CD4-positive, alpha-beta T cell treated with Interferon alpha-2 for 1 hour (primary cell): ENCODE measurements around the gene TIMP2.

Source experiments
- DNase-seq, 2 donors: peaks; one replicate each; pipeline ENCODE4 v3.0.0-alpha.2; 2020 to 2022

Gene TIMP2

GRCh38 chr17:78831688-78832540, 93.3 kb downstream of the TIMP2 start:
- no peak for DNase-seq

GRCh38 chr17:78829477-78829876, 95.7 kb downstream of the TIMP2 start:
- no peak for DNase-seq

GRCh38 chr17:78828470-78829185, 96.6 kb downstream of the TIMP2 start:
- DNase-seq = no peak

GRCh38 chr17:78826836-78827509, 98.2 kb downstream of the TIMP2 start:
- peak in 1 of 2 donors; percentile 12 for DNase-seq

DNA sequence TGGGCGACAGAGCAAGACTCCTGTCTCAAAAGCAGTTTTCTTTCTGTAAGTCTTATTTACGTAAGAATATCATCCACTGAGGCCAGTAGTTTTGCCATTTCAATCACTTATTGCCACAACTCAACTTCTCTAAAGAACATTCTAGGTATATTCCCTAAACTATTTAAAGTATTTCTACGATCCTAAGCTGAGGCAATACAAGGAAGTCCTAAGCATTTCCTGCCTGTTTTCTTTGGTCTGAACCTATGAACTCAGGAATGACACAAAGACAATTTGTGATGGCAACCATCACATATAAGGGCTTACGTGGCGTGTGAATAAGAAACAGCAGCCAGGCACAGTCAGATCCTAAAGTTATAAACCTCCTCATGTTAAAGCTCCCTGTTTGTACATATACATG, 98.8 kb downstream of the TIMP2 start:
- DNase-seq = no peak

- DNase-seq = no peak
These were observed 99.5 kb downstream of the TIMP2 start for GRCh38 chr17:78825696-78826095.

DNA sequence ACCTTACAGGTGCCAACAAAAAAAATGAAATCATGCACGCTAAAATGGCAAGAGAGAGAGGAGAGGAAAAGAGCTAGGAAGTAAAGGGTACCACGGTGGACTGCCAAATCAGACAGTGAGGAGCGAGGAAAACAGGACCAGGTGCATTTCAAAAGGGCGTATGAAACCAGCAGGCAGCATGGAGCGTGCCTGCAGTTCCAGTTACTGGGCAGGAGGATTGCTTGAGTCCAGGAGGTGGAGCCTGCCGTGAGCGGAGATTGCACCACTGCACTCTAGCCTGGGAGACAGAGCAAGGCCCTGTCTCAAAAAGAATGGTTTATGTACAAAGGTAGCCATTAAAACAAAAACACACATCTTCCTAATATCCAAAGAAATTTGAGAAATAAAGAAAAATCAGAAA, 100.9 kb downstream of the TIMP2 start:
- no peak for DNase-seq

DNA sequence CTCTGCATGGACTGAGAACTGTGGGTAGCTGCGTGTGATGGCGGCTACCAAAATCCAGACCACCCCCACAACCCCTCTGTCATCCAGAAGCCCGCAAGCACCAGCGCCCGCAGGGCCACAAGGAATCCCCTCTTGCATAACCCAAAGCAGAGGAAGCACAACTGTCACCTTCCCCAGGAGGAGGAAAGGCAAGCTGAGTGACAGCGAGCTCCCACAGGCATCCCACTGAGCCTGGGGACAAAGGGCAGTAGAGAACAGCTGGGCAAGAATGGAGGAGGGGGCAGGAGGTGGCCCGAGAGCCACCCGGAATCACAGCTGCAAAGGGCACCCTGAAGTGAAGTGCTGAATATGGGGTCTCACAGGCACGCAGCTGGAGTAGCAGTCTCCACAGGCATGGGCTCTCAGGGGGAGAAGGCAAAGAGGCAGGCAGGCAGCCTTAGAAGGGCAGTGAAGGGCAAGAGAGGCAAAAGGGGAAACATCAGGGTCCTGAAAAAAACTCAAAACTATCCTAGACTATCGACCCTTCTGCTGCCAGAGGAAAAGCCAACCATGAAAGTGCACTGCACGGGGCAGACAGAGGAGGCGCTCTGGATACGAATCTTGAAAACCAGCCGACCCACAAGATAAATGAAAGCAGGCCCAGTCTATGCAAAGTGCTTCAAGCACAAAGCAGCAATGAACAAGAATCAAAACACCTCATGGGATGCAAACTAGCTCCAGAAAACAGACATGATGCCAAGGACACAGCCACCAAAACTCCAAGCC, 101.7 kb downstream of the TIMP2 start:
- DNase-seq = no peak

DNA sequence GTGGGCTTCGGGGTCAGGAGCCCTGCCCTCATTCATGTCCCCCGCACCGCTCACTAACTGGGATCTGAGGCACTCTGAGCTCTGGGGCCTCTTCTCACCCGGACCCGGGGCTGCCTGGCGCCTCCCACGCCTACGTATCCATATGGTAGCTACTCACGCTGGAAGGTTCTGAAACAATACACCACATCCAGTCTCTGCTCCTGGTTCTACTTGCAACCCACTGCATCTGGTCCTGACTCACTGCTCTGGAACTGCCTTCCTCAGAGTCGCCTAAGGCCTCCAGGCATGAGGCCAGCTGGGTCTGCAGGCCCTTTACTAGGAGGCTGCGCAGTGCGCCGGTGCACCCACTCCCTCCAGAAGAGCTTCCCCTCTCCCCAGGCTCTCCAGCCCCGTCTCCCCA, 102.6 kb downstream of the TIMP2 start:
- DNase-seq = no peak

DNA sequence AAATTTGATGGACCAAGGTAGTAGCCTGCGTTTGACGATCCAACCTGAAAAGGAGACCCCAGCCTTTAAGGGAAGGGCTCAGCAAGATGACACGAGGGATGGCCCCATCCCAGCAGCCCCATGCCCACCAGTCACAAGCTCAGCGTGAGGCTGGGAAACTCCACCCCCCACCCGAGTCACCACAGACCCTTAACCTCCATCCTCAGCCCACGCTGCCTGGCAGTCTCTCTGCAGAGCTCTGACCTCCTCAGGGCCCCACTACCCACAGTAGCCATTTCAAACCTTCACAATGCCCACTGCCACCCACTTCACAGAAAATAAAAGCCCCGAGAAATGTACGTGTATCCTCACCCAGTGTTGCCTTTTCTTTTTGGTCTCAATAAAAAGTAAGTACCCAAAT, 103.2 kb downstream of the TIMP2 start:
- no peak for DNase-seq

GRCh38 chr17:78820841-78821240, 104.3 kb downstream of the TIMP2 start:
- no peak for DNase-seq

DNA sequence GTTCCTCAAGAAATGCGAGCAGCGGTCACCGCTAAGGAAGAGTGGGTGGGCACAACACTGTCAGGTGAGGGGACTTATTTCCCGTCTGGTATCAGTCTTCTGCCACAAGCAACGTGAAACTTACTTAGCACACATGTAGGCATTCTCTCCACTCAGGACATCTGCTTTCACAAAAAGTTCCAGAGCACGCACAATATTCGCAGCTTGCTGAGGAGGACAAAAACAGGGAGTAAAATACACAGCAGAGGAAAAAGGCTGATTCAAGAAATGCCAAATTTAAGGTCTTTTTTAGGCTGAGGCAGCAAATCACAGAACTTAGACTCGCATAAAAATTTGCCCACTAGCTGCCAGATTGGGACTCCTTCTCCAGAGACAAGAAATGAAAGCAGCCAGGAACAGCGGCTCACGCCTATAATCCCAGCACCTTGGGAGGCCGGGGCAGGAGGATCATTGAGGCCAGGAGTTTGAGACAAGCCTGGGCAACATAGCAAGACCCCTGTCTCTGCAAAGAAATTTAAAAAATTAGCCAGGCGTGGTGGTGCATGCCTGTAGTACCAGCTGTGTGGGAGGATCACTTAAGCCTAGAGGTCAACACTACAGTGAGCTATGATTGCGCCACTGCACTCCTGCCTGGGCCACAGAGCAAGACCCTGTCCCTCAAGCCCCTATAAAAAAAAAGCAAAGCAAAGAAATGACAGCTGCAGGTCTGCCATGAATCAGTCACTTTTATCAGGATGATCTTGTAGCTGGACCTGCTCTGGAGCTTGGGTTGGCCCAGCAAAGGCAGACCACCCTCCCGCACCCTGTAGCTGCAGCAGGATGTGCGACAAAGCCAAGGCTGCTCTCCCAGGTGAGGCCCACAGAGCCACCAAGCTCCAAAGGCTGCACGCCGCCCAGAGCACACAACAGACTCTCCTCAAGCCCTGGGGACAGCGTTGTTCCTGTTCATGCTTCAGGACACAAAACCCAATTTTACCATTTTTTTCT, 105.1 kb downstream of the TIMP2 start:
- DNase-seq = no peak

DNA sequence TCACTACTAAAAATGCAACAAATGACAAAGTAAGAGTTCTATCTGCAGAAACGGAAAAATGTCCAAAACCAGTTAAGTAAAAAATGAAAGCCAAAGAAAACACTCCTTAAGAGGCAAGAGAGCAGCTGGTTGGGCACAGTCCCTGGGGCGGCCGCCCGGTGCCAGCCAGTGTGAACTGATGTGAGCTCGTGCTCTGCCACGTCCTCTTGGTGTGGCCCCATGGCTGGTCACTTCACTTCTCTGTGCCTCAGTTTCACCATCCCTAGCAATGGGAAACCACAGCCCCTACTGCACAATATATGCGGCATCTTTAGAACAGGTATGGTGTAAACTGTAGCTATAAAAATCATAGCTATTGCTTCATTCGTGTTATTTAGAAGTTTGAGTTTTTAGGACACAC, 105.8 kb downstream of the TIMP2 start:
- no peak for DNase-seq

GRCh38 chr17:78818932-78819331, 106.3 kb downstream of the TIMP2 start:
- DNase-seq = peak; percentile 63 to 75

DNA sequence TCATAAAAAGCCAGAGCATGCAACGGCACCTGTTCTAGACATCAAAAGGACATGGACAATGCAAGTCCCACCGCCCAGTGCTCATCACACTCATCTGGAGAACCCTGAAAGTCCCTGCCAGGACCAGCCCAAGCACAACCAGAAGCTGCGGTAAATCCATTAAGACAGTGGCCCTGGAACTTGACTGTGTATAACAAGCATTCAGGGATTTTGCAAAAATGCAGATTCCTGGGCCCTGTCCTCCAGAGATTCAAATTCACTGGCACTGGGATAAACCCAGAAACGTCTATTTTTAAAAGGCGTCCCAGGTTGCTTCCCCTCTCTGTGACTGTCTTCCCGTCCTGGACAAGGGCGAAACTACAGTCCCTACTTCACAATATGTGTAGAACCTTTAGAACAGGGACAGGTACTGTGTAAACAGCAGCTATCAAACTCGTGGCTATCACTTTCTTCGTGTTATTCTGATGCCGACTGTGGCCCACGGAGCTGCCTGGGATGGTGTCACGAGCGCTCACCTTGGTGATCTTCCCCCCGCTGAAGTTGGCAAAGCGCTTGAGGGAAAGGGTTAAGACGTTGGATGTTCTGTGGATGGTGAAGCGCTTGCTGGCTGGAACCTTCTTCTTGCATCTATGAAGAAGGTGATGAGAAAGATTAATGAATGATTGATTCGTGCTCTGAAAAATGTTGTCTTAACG, 106.9 kb downstream of the TIMP2 start:
- DNase-seq = no peak

GRCh38 chr17:78817123-78817522, 108.1 kb downstream of the TIMP2 start:
- peak; percentile 75 to 87 for DNase-seq

DNA sequence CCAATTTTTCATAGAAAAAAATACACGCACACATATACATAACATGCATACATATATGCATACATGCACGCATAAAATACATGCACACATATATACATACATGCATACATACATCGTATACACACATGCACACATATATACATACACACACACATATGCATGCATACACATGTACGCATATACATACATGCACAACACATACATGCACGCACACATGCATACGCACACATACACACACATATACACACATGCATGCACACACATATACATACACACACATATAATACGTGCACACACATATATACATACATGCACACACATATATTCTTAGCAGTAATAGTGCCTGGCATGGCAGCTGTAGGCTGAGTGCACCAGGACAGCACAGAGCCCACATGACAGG, 109.5 kb downstream of the TIMP2 start:
- DNase-seq = no peak

DNA sequence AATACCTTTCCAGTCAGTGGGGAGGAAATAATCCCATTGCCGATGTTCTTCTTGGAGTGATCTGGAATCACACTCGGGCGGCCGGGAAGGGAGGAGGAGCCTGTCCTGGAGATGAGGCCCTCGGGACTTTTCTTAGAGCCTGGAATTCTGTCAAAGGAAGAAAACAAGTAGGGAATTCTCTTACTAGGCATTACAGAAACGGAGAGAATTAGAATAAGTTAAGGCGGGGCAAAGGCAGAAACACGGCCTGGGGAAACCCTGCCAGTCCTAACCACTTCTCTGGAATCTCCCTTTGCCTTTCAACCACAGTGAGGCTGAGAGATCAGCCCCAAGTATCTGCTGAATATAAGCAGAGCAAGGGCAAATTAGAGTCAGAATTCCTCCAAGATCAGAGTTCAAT, 112.3 kb downstream of the TIMP2 start:
- peak in 1 of 2 donors; percentile 34 for DNase-seq

GRCh38 chr17:78808163-78808562, 117.0 kb downstream of the TIMP2 start:
- no peak for DNase-seq

DNA sequence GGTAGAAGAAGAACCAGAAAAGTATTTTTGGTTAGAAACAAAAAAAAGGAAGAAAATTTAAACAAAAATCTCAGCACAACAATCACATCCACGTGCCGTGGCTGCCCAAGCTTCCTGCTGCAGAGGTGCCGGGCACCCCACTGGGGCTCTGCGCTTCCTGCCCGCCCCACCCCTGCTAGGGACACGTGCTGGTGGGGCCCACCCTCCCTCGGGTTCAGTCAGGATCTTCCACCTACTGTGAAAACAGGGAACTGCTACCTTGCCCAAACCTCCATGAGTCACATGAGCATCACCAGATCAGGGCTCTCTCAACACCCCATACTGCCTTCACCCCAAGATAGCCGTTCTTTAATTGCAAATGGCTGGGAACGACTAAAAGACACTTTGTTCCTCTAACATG, 118.7 kb downstream of the TIMP2 start:
- peak; percentile 69 to 71 for DNase-seq

- DNase-seq = peak in 1 of 2 donors; percentile 69
These were observed 119.9 kb downstream of the TIMP2 start for GRCh38 chr17:78805301-78805700.
